NCI-H2029 (cell line): ENCODE results near the gene KTN1.
A peak's percentile ranks its signal among the peaks of the same experiment; 100 is the strongest.

Source experiments
- DNase-seq: peaks from one replicate; lab custom pipeline; 2025; lab: John Stamatoyannopoulos, UW

The KTN1 gene

DNA sequence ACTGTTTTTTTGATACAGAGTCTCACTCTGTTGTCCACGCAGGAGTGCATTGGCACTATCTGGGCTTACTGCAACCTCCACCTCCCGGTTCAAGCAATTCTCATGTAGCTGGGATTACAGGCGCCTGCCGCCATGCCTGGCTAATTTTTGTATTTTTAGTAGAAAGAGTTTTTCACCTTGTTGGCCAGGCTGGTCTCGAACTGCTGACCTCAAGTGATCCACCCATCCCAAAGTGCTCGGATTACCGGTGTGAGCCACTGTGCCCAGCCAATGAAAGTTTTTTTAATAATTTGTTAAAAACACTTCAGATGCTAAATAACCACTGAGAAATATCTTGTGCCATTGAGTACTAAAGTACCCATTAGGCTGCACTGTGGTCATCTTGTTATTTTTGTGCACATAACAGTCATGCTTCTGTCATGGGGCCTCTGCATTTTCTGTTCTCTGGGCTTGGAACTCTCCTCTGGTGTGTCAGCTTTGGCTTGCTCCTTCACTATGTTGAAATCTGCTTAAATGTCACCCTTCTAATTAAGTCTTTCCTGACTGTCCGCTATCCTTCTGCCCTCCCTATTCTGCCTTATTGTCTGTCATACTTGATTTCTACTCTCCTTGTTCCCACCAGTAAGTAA is 105.1 kb downstream of the KTN1 start:
- DNase-seq, result no peak

DNA sequence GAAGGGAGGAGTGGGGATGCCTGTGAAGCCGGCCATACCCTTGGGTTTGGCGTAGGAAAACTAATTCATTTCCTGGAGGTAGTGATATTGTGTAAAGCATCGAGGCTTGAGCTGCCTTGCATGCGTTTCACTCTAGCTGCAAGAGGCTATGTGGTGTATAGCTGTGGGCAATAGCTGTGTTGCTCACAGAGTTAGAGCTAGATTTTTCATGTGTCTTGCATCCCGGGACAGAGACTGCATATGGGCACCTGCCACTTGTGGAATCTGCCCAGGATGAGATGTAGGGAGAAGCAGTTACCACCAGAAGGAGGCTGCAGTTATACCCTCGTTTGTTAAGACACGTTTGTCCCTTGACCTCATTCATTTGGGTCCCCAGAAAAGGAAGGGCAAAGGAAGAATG is 106.7 kb downstream of the KTN1 start:
- DNase-seq, result no peak

DNA sequence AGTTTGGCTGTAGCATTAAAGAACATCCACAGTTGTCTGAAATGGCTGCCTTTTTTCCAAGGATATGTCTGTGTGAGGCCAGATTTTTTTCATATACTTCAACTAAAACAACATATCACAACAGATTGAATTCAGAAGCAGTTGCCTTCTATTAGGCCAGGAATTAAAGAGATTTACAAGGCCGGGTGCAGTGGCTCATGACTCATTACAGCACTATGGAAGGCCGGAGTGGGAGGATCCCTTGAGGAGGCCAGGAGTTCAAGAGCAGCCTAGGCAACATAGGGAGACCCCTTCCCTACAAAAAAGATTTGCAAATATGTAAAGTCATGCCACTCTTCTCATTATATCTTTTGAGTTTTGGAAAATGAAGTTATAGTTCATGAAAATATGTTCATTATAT is 108.6 kb downstream of the KTN1 start:
- no peak for DNase-seq

DNA sequence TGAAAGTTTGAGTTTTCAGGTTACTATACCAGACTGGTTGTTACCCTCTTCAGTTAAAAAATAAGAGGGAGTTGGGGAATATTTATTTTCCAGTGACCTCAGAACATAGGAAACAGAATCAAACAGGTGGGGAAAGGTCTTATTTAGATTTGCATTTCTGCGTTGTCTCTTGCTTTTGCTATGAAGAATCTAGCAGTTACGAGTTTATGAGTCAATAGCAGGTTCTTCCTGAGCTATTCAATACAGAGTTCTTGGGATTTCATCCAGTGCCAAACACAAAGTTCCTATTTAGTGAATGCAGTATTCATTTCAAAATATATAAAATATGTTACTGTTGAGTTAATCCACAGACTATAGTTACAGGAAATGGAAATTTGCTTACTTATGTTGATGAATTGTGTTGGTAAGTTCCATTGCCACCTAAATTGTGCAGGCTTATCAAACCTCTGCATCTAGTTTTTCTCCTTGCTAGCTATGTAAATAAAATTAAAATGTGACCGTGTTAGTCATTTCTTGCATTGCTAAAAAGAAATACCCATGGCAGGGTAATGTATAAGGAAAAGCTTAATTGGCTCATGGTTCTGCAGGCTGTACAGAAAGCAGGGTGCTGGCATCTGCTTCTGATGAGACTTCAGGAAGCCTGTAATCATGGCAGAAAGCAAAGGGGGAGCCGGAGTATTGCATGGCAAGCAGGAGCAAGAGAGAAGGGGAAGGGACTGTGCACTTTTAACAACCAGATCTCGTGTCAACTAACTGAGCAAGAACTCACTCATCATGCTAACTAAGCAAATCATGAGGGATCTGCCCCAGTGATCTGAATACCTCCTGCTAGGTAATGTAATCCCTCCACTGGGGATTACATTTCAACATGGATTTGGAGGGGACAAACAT is 110.2 kb downstream of the KTN1 start:
- DNase-seq, result no peak

DNA sequence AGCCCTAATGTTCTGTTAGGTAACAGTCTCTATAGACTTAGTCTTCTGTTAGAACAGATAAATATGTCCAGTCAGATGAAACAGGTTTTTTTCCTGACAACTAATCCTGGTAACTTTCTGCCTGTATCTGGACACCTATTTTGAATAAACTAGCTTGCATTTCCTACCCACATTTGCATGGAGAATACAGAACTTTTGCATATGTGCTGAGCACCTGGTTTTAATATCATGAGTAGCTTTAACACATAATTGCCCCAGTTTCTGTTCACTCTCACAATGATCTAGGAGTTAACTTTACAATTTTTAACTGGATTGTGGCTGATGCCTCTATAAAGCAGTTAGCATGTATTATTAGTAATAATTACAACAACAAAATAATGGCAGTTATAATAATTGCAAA is 111.7 kb downstream of the KTN1 start:
- DNase-seq, result no peak

DNA sequence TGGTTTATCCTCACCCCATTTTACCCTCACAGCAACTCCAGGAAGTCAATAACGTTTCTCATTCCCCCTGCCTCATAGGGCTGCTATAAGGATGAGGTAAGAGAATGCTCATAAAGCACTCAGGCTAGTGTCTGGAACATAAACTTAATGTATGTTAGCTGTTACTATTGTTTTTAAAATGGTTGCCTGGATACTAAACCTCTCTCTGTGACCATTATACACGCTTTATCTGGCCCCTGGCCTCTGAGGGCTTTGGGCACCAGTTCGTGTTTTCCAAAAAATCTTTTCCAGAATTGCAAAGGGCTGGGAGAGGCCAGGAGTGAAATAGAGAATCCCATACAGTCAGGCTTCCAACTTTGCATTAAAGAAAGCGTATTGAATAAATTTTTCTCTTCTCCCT is 113.9 kb downstream of the KTN1 start:
- DNase-seq, result no peak

DNA sequence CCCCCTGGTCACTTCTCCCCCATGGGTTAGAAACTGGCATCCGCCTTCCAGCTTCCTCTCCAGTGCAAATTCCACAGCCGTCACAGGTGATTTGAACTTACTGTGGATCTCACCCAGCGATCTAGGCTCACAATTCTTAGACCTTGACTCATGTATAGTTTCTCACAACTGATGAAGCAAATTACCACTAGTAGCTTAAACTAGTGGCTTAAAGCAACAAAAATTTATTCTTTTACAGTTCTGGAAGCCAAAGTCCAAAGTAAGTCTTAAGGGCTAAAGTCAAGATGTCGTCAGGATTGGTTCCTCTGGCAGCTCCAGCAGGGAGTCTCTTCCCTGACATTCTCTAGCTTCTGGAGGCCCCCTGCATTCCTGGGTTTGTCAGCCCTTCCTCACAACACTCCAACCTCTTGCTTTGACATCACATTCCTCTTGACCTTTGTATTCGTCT is 117.4 kb downstream of the KTN1 start:
- DNase-seq, result no peak

DNA sequence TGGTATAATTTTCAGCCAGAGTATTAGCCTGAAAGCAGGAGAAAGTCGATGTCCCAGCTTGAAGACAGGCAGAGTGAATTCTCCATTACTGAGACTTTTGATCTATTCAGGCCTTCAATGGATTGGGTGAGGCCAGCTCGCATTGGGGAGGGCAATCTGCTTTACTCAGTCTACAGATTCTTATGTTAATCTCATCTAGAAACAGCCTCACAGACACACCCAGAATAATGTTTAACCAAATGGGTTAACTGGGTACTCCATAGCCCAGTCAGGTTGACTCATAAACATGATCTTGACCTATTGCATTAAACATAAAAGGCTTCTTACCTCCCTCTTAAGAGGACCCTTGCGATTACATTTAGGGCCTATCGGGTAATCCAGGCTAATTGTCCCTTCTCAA is 118.0 kb downstream of the KTN1 start:
- DNase-seq, result no peak

DNA sequence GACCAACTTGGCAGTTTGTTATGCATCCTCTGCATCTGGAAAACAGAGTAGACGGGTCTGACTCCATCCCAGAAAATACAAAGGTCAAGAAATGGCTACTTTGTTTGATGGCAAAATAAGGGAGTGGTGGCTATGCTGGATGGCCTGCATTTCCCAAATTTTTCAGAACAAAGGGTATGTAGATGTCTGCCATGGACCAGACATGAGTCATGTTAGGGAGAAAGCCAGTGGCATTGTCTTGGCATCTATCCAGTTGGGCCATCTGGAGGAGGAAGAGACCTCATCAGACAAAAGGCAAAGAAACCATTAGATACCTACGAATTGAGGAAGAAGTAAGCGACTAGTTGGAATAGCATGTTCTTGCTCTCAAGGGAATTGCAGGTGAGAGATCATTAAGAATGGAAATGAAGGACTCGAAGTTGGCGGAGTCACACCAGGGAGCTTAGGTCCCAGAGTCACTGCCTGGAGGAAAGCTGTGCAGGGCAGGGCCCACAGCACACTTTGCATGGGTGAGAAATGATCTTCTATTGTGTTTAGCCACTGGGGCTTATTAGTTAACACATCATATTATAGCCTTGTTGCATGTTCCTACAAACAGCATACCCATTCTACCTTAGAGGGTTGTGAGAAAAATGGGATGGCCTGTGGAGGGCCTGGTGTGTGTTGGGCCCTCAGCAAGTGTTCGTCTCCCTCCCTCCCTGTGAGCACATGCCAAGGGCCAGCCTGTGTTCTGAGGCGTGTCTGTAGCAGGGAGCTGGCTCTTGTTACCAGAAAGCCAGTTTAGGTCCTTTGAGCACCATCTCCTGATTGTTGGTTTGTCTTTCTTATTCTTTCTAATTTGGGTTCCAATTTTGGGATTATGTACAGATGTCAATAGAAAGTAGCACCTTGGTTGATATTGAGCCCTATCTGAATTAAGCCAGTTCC is 119.4 kb downstream of the KTN1 start:
- peak; percentile 67 for DNase-seq

DNA sequence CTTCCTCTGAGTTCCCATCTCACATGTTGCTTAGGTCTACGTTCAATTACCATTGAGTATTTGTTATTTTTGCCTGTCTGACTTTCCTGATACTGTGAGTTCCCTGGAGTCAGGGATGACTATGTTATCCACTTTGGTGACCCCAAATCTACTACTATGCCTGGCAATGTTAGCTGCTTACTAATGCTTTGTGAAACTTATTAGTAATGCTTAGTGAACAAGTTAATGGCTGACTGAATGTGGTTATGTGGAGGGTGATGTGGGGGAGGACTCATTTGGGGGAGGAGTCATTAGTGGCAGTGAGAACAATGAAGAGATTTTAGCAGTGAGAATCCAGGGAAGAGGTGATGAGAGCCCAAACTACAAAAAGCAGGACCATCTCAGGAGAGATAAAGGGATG is 121.6 kb downstream of the KTN1 start:
- DNase-seq, result no peak

DNA sequence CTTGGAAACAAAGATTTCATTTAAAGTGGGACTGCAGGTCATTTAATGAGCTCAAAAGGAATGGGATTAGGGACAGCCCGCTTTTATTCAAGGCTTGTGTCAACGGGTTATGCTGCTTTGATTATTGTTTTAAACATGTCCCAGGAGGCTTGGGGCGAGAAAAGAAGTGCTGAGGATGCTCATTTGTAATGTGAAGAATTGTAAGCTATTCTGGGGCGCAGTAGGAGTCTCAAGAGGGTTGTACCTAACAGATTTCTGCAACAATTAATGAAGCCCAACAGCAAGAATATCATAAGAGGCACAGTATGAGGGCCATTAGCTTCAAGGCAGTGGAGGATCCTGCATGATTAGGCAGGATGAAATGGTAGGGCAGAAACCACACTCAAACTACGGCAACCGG is 122.5 kb downstream of the KTN1 start:
- no peak for DNase-seq

DNA sequence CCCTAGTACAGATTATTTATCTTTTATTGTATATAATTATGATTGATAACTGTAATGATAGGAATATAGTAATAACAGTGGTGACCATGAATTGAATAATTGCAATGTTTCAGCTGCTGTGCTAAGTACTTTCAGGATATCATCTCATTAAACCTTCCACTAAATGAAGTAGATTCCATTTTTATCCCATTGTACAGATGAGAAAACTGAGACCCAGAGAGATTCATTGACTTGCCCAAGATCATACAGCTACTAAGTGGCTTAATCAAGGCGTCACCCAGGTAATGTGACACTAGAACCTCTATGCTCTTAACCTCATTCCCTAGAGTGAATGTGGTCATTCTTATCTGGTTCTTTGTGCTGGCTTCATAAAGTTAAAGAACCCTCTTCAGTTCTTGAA is 124.6 kb downstream of the KTN1 start:
- DNase-seq, result no peak

DNA sequence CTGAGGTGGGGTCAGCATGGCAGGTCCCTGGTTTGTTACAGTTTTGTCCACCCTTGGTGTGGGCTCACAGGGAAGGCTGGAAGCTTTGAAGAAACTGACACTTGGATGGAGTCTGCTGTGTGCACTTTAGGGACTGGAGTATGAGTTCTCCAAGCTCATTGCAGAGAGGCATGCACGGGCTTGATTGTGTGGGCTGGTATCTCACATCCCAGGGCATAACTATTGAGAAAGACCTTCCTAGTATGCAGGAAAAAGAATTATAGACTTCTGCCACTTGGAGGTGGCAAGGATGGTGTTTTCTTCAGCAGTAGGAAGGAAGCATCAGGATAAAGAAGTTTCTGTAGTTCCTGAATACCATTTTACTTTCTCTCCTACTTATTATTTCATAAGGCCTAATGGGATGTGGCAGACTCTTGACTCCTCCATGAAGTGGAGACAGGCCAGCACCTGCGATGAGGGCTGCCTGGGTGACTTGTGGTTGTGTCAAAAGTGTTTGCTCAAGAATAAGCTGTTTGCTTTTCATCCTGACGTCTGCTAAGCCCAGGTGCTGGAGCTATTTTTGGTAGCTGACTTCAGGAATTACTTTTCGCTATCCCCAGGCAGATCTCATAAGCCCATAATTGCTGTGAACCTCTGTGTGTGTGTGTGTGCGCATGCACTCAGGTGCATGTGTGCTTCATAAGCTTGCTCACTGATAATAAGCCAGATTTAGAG is 125.8 kb downstream of the KTN1 start:
- peak; percentile 98 for DNase-seq

DNA sequence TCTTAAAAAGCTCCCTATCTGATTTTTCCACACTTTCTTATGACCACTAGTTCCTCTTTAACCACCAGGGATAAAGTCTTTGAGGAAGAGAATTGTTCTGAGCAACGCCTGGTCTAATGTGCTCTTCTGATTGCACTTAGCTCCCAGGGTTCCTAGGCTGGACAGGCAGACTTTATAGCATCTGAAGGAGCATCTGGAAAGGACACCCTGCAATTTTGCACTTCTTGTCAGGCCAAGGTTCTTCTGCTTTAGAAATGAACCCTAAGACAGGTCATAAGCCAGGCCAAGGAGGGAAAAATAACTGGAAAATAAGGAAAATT is 126.3 kb downstream of the KTN1 start:
- no peak for DNase-seq

DNA sequence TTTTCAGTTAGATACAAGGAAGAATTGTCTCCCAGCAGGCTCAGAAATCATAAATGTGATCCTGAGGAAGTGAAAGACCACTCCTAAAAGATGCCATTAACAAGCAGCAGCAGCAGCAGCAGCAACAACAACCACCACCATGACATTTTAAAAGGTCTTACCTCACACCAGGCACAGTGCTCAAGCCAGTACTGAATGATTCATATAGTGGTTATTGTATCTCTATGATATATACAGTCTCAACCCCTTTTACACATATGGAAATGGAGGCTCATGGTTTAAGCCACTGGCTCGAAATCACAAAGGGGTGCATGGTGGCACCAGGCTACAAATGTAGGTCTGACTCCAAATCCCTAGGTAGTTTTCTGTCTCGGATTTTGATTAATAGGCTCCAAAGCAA is 126.9 kb downstream of the KTN1 start:
- DNase-seq, result no peak

DNA sequence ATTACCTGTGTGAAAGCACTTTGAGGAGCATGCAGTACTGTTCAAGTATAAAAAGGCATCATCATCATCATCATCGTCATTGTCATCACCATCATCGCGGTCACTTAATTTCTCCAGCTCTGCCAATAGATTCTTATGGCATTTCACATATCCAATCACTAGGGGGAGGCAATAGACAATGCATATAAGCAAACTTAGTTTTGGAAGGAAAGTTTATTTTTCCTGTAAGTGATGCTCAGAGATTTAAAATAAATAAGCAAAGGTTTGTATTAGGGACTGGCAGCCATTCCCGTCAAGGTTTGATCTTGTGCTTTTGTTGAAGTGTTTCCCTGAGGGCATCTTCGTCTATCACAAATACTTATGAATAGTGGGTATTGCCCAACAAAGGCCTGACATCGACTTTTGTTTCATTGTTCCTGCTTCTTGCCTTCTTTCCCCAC is 127.4 kb downstream of the KTN1 start:
- peak; percentile 49 for DNase-seq

DNA sequence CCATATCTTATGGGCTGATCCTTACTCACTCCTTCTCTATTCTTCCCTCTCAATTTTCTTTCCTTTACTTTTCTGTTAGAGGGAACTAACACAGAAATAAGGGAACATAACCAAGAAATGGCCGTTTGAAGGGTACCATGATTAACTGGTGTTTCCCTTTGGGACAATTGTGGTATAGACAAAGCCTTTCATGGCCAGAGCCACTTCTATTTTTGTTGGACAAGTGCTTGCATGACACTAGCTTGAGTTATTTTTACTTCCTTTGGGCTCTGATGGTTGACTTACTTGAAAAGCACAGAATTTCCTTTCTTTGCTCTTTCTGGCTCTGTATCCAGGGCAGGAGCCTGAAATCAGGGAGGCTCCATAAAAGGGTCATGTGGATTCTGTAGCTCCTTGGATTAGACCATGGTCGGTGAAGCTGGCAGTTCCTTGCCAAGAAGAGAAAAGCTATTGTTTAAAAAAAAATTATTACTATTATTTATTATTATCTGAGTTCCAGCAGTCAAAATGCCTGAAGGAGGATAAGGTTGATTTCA is 130.6 kb downstream of the KTN1 start:
- no peak for DNase-seq

DNA sequence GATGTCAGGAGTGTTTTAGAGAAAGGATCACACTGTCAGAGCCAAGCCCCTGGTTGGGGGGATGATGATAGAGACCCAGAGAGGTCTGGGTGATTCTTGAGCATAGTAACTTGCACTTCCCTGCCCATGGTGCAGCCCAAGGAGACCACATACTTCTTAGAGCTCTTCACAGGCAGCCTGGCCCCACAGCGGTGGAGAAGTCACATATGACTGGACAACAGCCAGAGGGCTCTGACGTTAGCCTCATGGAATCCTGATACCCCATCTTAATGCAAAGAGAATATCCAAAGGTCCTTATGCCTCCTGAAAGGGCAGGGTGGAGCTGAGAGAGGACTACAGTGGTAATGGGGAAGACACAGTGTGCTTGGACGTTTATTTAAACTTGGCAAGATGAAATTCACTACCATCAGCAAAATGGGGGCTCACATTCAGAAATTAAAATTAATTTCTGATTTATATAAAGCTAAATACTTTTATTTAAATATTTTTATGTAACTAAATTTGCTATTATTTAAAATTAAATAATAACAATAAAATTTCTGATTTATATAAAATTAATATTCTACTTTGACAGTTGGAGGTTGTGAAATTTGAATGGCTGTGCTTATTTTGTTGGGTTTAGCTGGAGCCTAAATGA is 131.3 kb downstream of the KTN1 start:
- DNase-seq, result no peak

DNA sequence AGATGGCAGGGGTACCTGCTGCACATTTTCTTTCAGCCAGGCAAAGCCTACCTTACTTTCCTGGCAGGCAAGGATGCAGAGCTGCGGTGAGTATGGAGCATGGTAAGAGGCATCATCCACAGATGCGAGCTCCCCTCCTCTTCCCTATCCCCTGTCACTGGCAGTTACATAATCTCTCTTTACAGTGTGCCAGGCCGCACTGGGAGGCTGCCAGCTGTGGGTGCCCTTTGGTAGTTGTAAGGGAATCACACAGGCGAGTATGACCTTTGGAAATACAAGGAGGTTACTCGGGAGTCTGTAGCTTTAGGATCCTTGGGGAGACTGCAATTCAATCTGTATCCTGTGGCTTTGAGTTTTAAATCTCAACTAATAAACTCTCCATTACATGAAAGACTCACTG is 132.5 kb downstream of the KTN1 start:
- no peak for DNase-seq

DNA sequence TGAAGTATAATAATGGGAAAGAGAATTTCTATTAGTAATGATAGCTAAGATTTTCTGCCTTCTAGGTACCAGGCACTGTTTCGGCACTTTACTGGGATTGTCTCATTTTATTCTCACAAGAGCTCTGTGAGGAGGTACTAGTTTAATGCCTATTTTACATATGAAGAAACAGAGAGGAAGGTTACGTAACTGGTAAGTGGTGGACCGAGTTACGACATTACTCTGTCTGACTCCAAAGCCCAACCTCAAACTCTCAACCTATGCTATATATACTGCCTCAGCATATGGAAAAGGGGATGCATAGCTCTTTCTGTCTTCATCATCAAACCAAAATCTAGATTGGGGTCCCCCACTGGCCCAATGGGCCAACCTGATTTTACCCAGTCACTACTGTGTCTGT is 133.5 kb downstream of the KTN1 start:
- no peak for DNase-seq

DNA sequence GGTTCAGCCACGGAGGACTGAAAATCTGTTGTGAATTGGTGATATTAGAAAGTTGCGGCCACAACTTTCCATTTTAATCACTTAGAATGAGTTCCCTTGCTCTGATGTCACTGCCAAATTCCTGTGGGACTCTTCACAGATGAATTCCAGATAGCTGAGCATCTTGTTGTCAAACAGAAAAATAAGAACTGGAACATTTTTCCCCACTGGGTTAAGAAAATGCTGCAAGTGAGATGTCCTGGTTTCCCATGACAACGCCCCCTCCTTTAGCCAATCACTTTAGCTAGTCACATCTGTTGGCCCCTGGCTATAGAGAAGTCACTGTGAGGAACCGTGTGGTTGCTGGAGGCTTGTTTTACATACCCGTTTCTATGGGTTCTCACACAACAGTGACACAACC is 135.9 kb downstream of the KTN1 start:
- no peak for DNase-seq
